WERI-Rb-1 (cell line): ENCODE data around the gene BPIFB3.

ENCODE experiments used
- DNase-seq: peaks from one replicate; pipeline ENCODE4 v3.0.0-alpha.2; 2020
- H3K27ac ChIP-seq: fragments of 250-450 bp; sonication (Bioruptor Pico); 2 replicates; pipeline ENCODE4 v1.5.1; 2020; ENCODE audit warnings: mild to moderate bottlenecking, moderate library complexity
- H3K27me3 ChIP-seq: fragments of 250-450 bp; sonication (Bioruptor Pico); 2 replicates; pipeline ENCODE4 v1.5.1; 2021; ENCODE audit warnings: mild to moderate bottlenecking, low read depth, moderate library complexity; ENCODE audit not compliant: insufficient read depth, severe bottlenecking
- H3K36me3 ChIP-seq: fragments of 250-450 bp; sonication (Bioruptor Pico); 2 replicates; pipeline ENCODE4 v1.5.1; 2020; ENCODE audit warnings: mild to moderate bottlenecking, moderate library complexity
- H3K4me3 ChIP-seq: 2 replicates; pipeline ENCODE4 v1.5.1; 2011; ENCODE audit warnings: low read depth, mild to moderate bottlenecking, control low read depth, low read length
- H3K9me3 ChIP-seq: fragments of 250-450 bp; sonication (Bioruptor Pico); 2 replicates; pipeline ENCODE4 v1.5.1; 2021; ENCODE audit warnings: mild to moderate bottlenecking, moderate library complexity; ENCODE audit not compliant: severe bottlenecking
- TF ChIP-seq, protein P1 (sequence below): IDR thresholded peaks from 2 replicates; pipeline ENCODE4 v1.5.1; 2011; ENCODE audit warnings: low read depth, mild to moderate bottlenecking, control low read depth, inconsistent platforms, low read length

Gene BPIFB3, protein sequence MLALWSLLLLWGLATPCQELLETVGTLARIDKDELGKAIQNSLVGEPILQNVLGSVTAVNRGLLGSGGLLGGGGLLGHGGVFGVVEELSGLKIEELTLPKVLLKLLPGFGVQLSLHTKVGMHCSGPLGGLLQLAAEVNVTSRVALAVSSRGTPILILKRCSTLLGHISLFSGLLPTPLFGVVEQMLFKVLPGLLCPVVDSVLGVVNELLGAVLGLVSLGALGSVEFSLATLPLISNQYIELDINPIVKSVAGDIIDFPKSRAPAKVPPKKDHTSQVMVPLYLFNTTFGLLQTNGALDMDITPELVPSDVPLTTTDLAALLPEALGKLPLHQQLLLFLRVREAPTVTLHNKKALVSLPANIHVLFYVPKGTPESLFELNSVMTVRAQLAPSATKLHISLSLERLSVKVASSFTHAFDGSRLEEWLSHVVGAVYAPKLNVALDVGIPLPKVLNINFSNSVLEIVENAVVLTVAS

DNA sequence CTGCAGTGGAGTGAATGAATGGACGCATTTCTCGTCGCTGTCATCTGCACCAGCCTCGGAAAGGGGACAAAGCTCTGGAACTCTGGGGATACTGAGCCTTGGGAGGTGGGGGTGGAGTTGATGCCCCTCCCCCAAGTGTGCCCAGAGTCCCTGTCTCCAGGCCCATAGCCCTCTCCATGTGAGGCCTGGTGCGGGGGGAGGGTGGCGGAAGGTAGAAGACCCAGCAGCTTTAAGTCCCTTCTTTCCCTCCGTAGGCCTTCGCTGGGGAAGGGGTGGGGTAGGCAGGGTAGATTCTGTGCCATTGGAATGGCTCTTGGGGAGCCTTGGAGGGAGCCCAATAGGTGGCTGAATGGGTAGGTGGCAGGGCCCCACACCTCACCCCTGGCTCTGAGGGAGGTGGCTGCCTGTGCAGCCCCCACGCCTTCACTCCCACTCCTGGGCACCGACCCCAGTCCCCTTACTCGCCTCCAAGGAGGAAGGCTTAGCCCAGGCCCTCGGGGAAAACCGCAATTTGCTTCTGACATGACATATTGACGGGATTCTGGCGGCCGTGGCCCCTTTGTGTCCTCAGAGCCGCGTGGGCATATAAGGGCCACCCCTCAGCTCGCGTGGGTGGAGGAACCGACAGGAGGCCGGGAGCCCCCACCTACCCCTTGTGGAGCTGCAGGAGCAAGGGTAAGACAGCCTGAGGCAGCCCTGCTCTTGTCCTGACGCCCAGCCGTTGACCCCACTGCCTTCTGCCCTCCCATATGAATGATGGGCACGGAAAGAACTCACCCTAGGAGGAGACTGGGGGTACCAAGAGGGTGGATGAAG is at the start of gene BPIFB3:
TSS of gene BPIFB3 (plus strand) at position 613 of the 816 bp plus-strand sequence. CDS start 1,533 bp downstream, outside the sequence.
- no peak for DNase-seq
- TF ChIP-seq, protein P1, sequence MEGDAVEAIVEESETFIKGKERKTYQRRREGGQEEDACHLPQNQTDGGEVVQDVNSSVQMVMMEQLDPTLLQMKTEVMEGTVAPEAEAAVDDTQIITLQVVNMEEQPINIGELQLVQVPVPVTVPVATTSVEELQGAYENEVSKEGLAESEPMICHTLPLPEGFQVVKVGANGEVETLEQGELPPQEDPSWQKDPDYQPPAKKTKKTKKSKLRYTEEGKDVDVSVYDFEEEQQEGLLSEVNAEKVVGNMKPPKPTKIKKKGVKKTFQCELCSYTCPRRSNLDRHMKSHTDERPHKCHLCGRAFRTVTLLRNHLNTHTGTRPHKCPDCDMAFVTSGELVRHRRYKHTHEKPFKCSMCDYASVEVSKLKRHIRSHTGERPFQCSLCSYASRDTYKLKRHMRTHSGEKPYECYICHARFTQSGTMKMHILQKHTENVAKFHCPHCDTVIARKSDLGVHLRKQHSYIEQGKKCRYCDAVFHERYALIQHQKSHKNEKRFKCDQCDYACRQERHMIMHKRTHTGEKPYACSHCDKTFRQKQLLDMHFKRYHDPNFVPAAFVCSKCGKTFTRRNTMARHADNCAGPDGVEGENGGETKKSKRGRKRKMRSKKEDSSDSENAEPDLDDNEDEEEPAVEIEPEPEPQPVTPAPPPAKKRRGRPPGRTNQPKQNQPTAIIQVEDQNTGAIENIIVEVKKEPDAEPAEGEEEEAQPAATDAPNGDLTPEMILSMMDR = no peak
- Histone ChIP-seq H3K36me3 (no peaks in the 10 kb centered on the region), H3K4me3 (no peak within 1 kb of the TSS), H3K9me3 (no peaks in the 10 kb centered on the region), H3K27me3 (no peaks in the 10 kb centered on the region), H3K27ac (no peak within 1 kb of the TSS)

DNA sequence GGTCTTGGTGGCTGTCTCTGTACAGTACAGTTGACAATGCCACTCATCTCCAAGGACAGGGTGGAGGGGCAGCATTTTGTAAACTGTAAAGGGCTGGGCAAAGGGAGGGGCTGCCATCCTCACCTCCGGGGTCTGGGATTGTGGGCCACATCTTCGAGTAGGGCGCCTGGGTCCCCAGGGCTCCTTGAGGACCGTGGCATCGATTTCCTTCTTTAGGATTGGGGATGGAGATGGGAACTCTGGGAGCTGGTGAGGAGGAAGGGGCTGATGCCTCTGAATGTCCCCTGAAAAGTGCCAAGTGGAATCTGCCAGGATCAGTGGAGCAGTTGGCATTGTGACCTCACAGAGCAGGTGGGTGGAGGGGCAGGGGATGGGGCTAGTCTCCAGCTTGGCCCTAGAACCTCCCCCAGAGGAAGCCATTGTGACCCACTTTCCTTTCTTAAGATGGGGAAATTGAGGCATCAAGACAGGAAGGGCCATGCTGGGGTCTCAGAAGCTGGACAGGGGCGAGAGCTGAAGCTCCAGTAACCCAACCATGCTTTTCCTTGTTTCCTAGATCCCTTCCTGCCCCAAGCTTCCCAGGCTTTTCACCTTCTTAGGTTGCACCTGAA is 49.5 kb upstream of the BPIFB3 start, which contains the start of gene SUN5:
TSS of gene SUN5 (minus strand) at position 293 of the 611 bp plus-strand sequence. CDS start at position 200, 93 bp downstream.
- no peak for DNase-seq
- Histone ChIP-seq H3K4me3 (no peak within 1 kb of the TSS), H3K9me3 (peaks cover 5% of the 10 kb centered on the region), H3K27me3 (no peaks in the 10 kb centered on the region), H3K27ac (no peak within 1 kb of the TSS), H3K36me3 (no peaks in the 10 kb centered on the region)
- TF ChIP-seq, protein P1 = no peak

DNA sequence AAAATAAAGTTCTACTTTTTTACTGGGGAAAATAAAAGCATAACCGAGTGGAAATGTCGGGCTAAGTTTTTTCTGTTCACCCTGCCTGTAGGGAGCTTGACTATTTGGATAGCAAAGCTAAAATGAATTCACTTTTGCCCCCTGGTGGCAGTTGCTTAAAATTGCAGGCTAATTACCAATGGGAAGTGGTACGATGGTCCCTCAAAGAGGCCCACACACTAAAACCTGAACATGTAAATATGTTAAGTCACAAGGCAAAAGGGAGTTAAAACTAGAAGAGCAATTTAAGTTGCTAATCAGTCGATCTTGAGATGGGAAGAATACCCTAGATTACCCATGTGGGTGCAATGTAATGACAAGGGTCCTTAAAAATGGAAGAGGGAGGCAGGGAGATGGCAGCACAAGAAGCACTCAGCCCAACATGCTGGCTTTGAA is 48.6 kb upstream of the BPIFB3 start:
- Histone ChIP-seq H3K4me3 (no peak overlapping the region), H3K27ac (no peak overlapping the region), H3K9me3 (peaks cover 5% of the 10 kb centered on the region), H3K27me3 (no peaks in the 10 kb centered on the region), H3K36me3 (no peaks in the 10 kb centered on the region)
- DNase-seq = no peak
- TF ChIP-seq, protein P1 = peak; percentile 54

DNA sequence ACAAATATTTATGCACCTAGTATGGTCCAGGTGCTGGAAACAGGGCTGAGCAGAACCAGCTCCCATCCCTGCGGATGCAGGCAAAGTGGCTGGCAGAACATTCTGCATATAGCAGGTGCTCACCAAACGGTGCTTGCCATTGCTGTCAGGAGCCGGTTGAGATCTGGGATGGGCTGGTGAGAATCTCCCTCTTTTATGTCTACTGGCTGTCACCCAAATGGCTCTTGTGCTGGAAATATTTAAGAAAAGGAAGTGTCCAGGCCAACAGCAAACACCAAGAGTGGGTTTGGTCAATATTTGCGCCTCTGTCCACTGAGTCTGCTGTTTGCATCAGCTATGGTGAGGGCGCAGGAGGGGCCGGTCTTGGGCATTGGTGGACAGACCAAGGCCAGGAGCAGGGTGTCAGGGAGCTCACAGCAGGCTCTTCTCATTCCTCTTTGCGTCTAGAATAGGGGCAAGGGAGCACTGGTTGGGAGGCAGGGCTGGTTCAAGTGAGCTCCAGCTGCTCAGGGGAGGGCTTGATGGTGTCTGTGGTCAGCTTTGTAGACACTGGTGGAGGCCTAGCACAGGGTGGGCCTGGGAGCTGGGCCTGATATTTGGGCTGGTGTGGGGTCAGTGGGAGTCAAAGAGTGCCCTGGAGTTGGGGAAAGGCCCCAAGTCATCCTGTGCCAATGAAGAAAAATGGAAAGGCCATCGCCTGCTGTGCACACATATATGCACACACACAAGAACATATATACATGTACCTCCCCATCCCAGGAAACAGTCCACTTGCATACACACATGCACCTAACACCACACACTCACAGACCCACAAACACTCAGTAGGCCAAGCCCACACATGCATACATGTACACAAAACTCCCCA is 47.6 kb upstream of the BPIFB3 start:
- peaks cover 5% of the 10 kb centered on the region for H3K9me3 ChIP-seq
- no peak overlapping the region for H3K27ac ChIP-seq
- TF ChIP-seq, protein P1 = no peak
- no peak for DNase-seq
- no peaks in the 10 kb centered on the region for H3K36me3 ChIP-seq
- no peaks in the 10 kb centered on the region for H3K27me3 ChIP-seq
- H3K4me3 ChIP-seq = no peak overlapping the region
